ENCODE results near the gene LCORL. TPM values are rescaled to one million over a fixed set of nuclear protein-coding genes. Genes with fewer than 3 reads are reported as not detected.

The LCORL gene
- total and polyA plus RNA-seq, 2 of the 4 experiments (the other 2 are of a cell fraction) = 2.1 to 5.0 TPM

DNA sequence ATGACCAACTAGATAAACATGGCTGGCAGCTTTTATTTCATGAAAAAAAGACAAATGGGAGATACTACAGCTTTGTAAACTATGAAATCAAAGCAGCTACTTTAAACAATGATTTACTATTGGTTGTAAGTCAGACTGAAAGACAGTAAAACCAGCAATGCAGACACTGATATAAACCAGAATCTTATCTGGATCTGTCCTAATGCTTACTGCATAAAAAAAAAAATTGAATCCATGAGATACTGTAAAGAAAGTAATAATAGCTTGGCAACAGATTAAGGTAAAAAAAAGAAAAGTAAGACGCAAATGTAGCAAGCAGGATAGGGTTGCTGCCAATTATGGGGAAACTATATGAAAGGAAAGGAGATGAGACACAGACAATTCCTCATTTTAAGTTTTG lies 7.3 kb downstream of the LCORL start:
- Histone ChIP-seq H3K14ac (replicated peaks; ENCODE audit: low read depth, low read length) (no peak overlapping the region), H3K9ac (ENCODE audit: low read depth, low read length) (no peak overlapping the region), H3K9me1 (ENCODE audit: insufficient read depth, low read length) (peaks cover 5% of the 10 kb centered on the region), H3K23ac (ENCODE audit: low read depth, low read length) (no peak overlapping the region), H3K27me3 (ENCODE audit: control insufficient read depth, insufficient read depth, low read length) (no peaks in the 10 kb centered on the region), H2AK9ac (replicated peaks; ENCODE audit: low read depth, low read length, poor library complexity) (no peak overlapping the region), H4K8ac (ENCODE audit: low read depth in 2 of 2, low read length in 2 of 2) (no peak overlapping the region), H4K91ac (ENCODE audit: insufficient read depth, low read depth, low read length) (no peak overlapping the region), H3K27ac (ENCODE audit: insufficient read depth, low read length) (no peak overlapping the region), H4K5ac (ENCODE audit: low read depth, low read length) (no peak overlapping the region), H3K4me2 (ENCODE audit: low read depth, low read length) (no peak overlapping the region), H4K20me1 (ENCODE audit: insufficient read depth, low read length) (peaks cover 9% of the 10 kb centered on the region; the same call in 1 of the 2 replicates), H2AK5ac (ENCODE audit: low read depth, low read length) (no peak overlapping the region), H3K9me3 (ENCODE audit: control insufficient read depth, insufficient read depth, low read length) (no peaks in the 10 kb centered on the region), H2BK5ac (ENCODE audit: low read depth, low read length, poor library complexity, severe bottlenecking) (no peak overlapping the region), H3K4me1 (ENCODE audit: control insufficient read depth, insufficient read depth, low read length) (peaks cover 6% of the 10 kb centered on the region), H2BK20ac (ENCODE audit: low read depth, low read length) (no peak overlapping the region), H2BK15ac (ENCODE audit: low read depth, low read length) (no peak overlapping the region), H3K56ac (ENCODE audit: extremely low read depth, insufficient read depth, low read length) (no peak overlapping the region), H2AFZ (replicated peaks; ENCODE audit: low read length, poor library complexity) (no peak overlapping the region), H3K79me1 (ENCODE audit: low read depth in 1 of 2, low read length in 2 of 2) (peaks cover 22 to 39% of the 10 kb centered on the region in 2 experiments), H3K4me3 (ENCODE audit: insufficient read depth, low read depth, low read length) (no peak overlapping the region), H3K18ac (ENCODE audit: low read depth, low read length) (no peak overlapping the region), H2BK120ac (ENCODE audit: low read depth, low read length) (no peak overlapping the region), H3K36me3 (ENCODE audit: control insufficient read depth, insufficient read depth, low read length) (no peaks in the 10 kb centered on the region), H3K4ac (ENCODE audit: low read depth, low read length) (no peak overlapping the region)
- TF ChIP-seq CEBPB (IDR thresholded peaks at IDR 0.05; ENCODE audit: low read depth, low read length) (no peak), RFX5 (IDR thresholded peaks at IDR 0.05; ENCODE audit: low read depth, low read length) (no peak), RCOR1 (IDR thresholded peaks at IDR 0.05; ENCODE audit: insufficient replicate concordance, low read length) (no peak), MAZ (IDR thresholded peaks at IDR 0.05; ENCODE audit: borderline replicate concordance, low read depth, low read length) (no peak), RAD21 (IDR thresholded peaks at IDR 0.05; ENCODE audit: low read length) (no peak), FOS (IDR thresholded peaks at IDR 0.05; ENCODE audit: low read depth, low read length) (no peak), POLR2A (IDR thresholded peaks at IDR 0.05; ENCODE audit: low read depth, low read length) (no peak), MXI1 (IDR thresholded peaks at IDR 0.05; ENCODE audit: borderline replicate concordance, low read depth, low read length) (no peak), BHLHE40 (IDR thresholded peaks at IDR 0.05; ENCODE audit: low read depth, low read length) (no peak), SMC3 (IDR thresholded peaks at IDR 0.05; ENCODE audit: low read depth, low read length) (no peak)
- TF ChIP-seq, protein P1, sequence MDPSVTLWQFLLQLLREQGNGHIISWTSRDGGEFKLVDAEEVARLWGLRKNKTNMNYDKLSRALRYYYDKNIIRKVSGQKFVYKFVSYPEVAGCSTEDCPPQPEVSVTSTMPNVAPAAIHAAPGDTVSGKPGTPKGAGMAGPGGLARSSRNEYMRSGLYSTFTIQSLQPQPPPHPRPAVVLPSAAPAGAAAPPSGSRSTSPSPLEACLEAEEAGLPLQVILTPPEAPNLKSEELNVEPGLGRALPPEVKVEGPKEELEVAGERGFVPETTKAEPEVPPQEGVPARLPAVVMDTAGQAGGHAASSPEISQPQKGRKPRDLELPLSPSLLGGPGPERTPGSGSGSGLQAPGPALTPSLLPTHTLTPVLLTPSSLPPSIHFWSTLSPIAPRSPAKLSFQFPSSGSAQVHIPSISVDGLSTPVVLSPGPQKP (IDR thresholded peaks at IDR 0.05; ENCODE audit: borderline replicate concordance, low read depth, low read length) = no peak
- CTCF ChIA-PET = no interaction called here
- POLR2A ChIA-PET (ENCODE audit: unreplicated experiment) = interaction anchor here (0.6 kb wide), 1 partner anchor 43 kb away, joined by 4 read pairs; no protein-coding TSS in a partner anchor
- in situ Hi-C loops (cut with MboI; ENCODE audit: low sequenced_read_pairs) (loop anchor here (25.0 kb wide), 1 partner anchor 427 kb away; the partner anchor contains the start of gene LAP3), dilution Hi-C loops (cut with HindIII; ENCODE audit: low sequenced_read_pairs, unreplicated experiment) (no loop called here), intact Hi-C loops (cut with micrococcal nuclease) (no loop called here)
- no peak for ATAC-seq (ENCODE audit: low read depth)
- no CpG with 5 or more reads among the region's 1 CpG for WGBS, 2 experiments (ENCODE audit: extremely low coverage in 2 of 2, insufficient read length in 1 of 2)
- no TSS peak for BruUV-seq (replicated peaks)
- DNase-seq = no peak
